Measurements from ENCODE around the gene FERD3L. TPM values are rescaled to one million over a fixed set of nuclear protein-coding genes. Genes with fewer than 3 reads are reported as not detected.

Gene FERD3L
- total RNA-seq, 1 experiment from 2014 or later: not detected

- TF ChIP-seq STAT6 (CRISPR knock-in tag; conservative IDR thresholded peaks at IDR 0.05; ENCODE audit: low read depth) (no peak), ATF6 (CRISPR knock-in tag; IDR thresholded peaks at IDR 0.05) (no peak), NFATC4 (CRISPR knock-in tag; IDR thresholded peaks at IDR 0.05) (no peak), E2F1 (CRISPR knock-in tag; IDR thresholded peaks at IDR 0.05) (no peak), ARID4B (CRISPR knock-in tag; IDR thresholded peaks at IDR 0.05; ENCODE audit: borderline replicate concordance) (0 out of 2 replicates have a peak, but pooled peaks have one; percentile 30), USF1 (CRISPR knock-in tag; IDR thresholded peaks at IDR 0.05) (peak; percentile 86), GTF2I (CRISPR knock-in tag; conservative IDR thresholded peaks at IDR 0.05) (no peak), ZNF423 (CRISPR knock-in tag; IDR thresholded peaks at IDR 0.05) (peak; percentile 67), MAX (CRISPR knock-in tag; IDR thresholded peaks at IDR 0.05) (peak; percentile 74), AR (CRISPR knock-in tag; IDR thresholded peaks at IDR 0.05) (no peak), ZNF532 (CRISPR knock-in tag; IDR thresholded peaks at IDR 0.05; ENCODE audit: borderline replicate concordance) (no peak), ZNF425 (CRISPR knock-in tag; conservative IDR thresholded peaks at IDR 0.05) (no peak), ERG (CRISPR knock-in tag; IDR thresholded peaks at IDR 0.05) (no peak), MXD4 (CRISPR knock-in tag; IDR thresholded peaks at IDR 0.05; ENCODE audit: borderline replicate concordance) (no peak)
Observed at GRCh38 chr7:19118636-19119371, 26.4 kb downstream of the FERD3L start (continued).

All from WTC11 (cell line).